ENCODE results near the gene ZNF473. TPM values are rescaled to one million over a fixed set of nuclear protein-coding genes. Genes with fewer than 3 reads are reported as not detected.

The ZNF473 gene
- total RNA-seq, 2 experiments from 2014 or later: 8.3 to 9.0 TPM

DNA sequence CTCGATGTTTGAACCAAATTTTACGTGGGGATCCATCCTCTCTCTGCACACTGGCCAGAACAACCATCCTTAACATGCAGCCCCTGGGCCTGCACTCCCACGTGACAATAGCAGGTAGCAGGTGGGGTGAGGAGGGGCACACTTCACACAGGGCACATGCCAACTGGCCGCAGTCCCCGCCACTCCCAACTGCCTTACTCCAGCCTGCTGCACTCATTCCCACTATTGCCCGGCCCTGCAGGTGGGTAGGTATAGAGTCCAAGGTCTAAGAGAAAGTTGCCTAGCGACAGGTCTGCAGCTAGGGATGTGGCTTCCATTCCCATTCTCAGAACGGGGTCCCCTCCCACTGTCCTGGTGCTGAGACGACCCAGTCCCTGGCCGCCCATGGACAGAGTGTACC lies 18.6 kb upstream of the ZNF473 start:
- H3K36me3 Mint-ChIP-seq (ENCODE audit: low read depth): peaks cover 60% of the 10 kb centered on the region
- no peak overlapping the region for H3K4me3 Mint-ChIP-seq
- ATAC-seq (no peak), DNase-seq (no peak)
- no peaks in the 10 kb centered on the region for H3K9me3 Mint-ChIP-seq (ENCODE audit: insufficient read depth)
- H3K27ac Mint-ChIP-seq: no peak overlapping the region
- ChIA-PET POLR2A (no interaction called here), CTCF (no interaction called here)
- no peaks in the 10 kb centered on the region for H3K27me3 Mint-ChIP-seq (ENCODE audit: low read depth)
- peaks cover 29% of the 10 kb centered on the region for H3K4me1 Mint-ChIP-seq (ENCODE audit: low read depth)

- no peaks in the 10 kb centered on the region for H3K27me3 Mint-ChIP-seq (ENCODE audit: low read depth)
- no peak for ATAC-seq
- H3K27ac Mint-ChIP-seq: no peak overlapping the region
- peaks cover 58% of the 10 kb centered on the region for H3K36me3 Mint-ChIP-seq (ENCODE audit: low read depth)
- ChIA-PET POLR2A (no interaction called here), CTCF (no interaction called here)
- no peak for DNase-seq
- H3K4me3 Mint-ChIP-seq: no peak overlapping the region
- H3K9me3 Mint-ChIP-seq (ENCODE audit: insufficient read depth): no peaks in the 10 kb centered on the region
- peaks cover 22% of the 10 kb centered on the region for H3K4me1 Mint-ChIP-seq (ENCODE audit: low read depth)
Observed at GRCh38 chr19:50007947-50008346, 17.9 kb upstream of the ZNF473 start.

DNA sequence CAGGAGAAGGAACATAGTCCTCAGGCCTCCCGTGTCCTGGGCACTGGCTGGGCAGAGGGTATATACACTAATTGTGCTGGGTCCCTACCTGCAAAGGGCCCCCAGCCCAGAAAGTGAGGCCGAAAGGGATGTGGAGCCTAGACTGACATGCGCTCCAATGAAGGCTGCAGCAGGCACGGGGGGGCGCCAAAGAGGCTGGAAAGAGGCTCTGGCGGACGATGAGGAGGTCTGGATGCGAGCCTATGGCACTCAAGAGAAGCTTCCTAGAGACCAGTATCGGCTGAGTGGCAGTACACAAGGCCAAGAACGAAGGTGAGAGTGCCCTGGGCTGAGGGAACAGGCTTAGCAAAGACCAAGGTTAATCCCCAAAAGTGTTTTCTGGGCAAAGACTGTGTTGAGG lies 17.3 kb upstream of the ZNF473 start:
- no peaks in the 10 kb centered on the region for H3K27me3 Mint-ChIP-seq (ENCODE audit: low read depth)
- peaks cover 58% of the 10 kb centered on the region for H3K36me3 Mint-ChIP-seq (ENCODE audit: low read depth)
- DNase-seq (peak; percentile 30), ATAC-seq (no peak)
- H3K4me1 Mint-ChIP-seq (ENCODE audit: low read depth): peaks cover 16% of the 10 kb centered on the region
- H3K4me3 Mint-ChIP-seq: no peak overlapping the region
- no peak overlapping the region for H3K27ac Mint-ChIP-seq
- POLR2A ChIA-PET: no interaction called here
- H3K9me3 Mint-ChIP-seq (ENCODE audit: insufficient read depth): no peaks in the 10 kb centered on the region
- CTCF ChIA-PET: no interaction called here

GRCh38 chr19:50016225-50016807 lies 9.5 kb upstream of the ZNF473 start:
- Mint-ChIP-seq H3K36me3 (ENCODE audit: low read depth) (peaks cover 52% of the 10 kb centered on the region), H3K4me1 (ENCODE audit: low read depth) (no peaks in the 10 kb centered on the region), H3K9me3 (ENCODE audit: insufficient read depth) (no peaks in the 10 kb centered on the region), H3K27me3 (ENCODE audit: low read depth) (no peaks in the 10 kb centered on the region), H3K4me3 (no peak overlapping the region), H3K27ac (no peak overlapping the region)
- no peak for DNase-seq
- ChIA-PET POLR2A (no interaction called here), CTCF (no interaction called here)
- ATAC-seq: no peak

GRCh38 chr19:50020481-50020880 lies 5.3 kb upstream of the ZNF473 start:
- Mint-ChIP-seq H3K4me1 (ENCODE audit: low read depth) (peaks cover 14% of the 10 kb centered on the region), H3K27ac (no peak overlapping the region), H3K4me3 (no peak overlapping the region), H3K36me3 (ENCODE audit: low read depth) (peaks cover 32% of the 10 kb centered on the region), H3K27me3 (ENCODE audit: low read depth) (no peaks in the 10 kb centered on the region), H3K9me3 (ENCODE audit: insufficient read depth) (no peaks in the 10 kb centered on the region)
- ChIA-PET CTCF (no interaction called here), POLR2A (no interaction called here)
- no peak for ATAC-seq
- DNase-seq: no peak

DNA sequence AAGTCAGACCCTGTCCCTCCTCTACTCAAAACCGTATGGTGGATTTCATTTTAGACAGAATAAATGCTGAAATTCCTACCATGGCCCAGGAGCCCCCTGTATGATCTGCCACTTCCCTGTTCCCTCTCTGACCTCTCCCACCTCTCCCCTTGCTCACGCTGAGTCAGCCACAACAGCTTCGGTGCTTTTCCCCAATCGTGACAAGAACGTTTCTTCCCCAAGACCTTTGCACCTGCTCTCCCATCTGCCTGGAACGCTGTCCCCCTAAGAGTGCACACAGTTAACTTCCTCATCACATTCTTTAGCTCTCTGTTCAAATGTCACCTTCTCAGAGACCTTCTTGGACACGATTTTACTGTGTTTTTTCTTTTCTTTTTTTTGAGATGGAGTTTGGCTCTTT lies 3.0 kb upstream of the ZNF473 start:
- Mint-ChIP-seq H3K9me3 (ENCODE audit: insufficient read depth) (peaks cover 13% of the 10 kb centered on the region), H3K4me3 (no peak overlapping the region), H3K27ac (no peak overlapping the region), H3K36me3 (ENCODE audit: low read depth) (peaks cover 33% of the 10 kb centered on the region), H3K4me1 (ENCODE audit: low read depth) (peaks cover 31% of the 10 kb centered on the region), H3K27me3 (ENCODE audit: low read depth) (no peaks in the 10 kb centered on the region)
- DNase-seq (no peak), ATAC-seq (no peak)
- CTCF ChIA-PET: interaction anchor here (0.7 kb wide), 1 partner anchor 21 kb away, joined by 3 read pairs; no protein-coding TSS in a partner anchor
- POLR2A ChIA-PET: no interaction called here

GRCh38 chr19:50024719-50025021 lies 1.1 kb upstream of the ZNF473 start:
- peaks cover 31% of the 10 kb centered on the region for H3K4me1 Mint-ChIP-seq (ENCODE audit: low read depth)
- H3K27me3 Mint-ChIP-seq (ENCODE audit: low read depth): no peaks in the 10 kb centered on the region
- POLR2A ChIA-PET: no interaction called here
- peaks cover 30% of the 10 kb centered on the region for H3K36me3 Mint-ChIP-seq (ENCODE audit: low read depth)
- peak overlapping the region; percentile 98 for H3K27ac Mint-ChIP-seq
- ATAC-seq (no peak), DNase-seq (no peak)
- peak overlapping the region; percentile 86 for H3K4me3 Mint-ChIP-seq
- peaks cover 13% of the 10 kb centered on the region for H3K9me3 Mint-ChIP-seq (ENCODE audit: insufficient read depth)
- CTCF ChIA-PET: no interaction called here

- ChIA-PET POLR2A (no interaction called here), CTCF (interaction anchor here (0.6 to 1.1 kb wide), 2 partner anchors 96 to 177 kb away, joined by 3 read pairs; partner anchors contain the start of genes ATF5 and NUP62)
- Mint-ChIP-seq H3K27me3 (ENCODE audit: low read depth) (no peaks in the 10 kb centered on the region), H3K9me3 (ENCODE audit: insufficient read depth) (peaks cover 13% of the 10 kb centered on the region), H3K27ac (peak within 1 kb of the TSS; percentile 98), H3K4me1 (ENCODE audit: low read depth) (peaks cover 31% of the 10 kb centered on the region), H3K4me3 (peak within 1 kb of the TSS; percentile 86), H3K36me3 (ENCODE audit: low read depth) (peaks cover 28% of the 10 kb centered on the region)
- DNase-seq (peak; percentile 99), ATAC-seq (peak; percentile 91)
Observed at GRCh38 chr19:50025022-50025793, 597 bp upstream of the ZNF473 start, which contains the start of gene VRK3. VRK3 (minus strand) TSS chr19:50025372; CDS start chr19:50016162, 9,210 bp downstream.

GRCh38 chr19:50026550-50026906 lies 723 bp downstream of the ZNF473 start:
- DNase-seq (no peak), ATAC-seq (no peak)
- Mint-ChIP-seq H3K4me3 (peak overlapping the region; percentile 86), H3K27ac (peak overlapping the region; percentile 77), H3K4me1 (ENCODE audit: low read depth) (peaks cover 31% of the 10 kb centered on the region), H3K9me3 (ENCODE audit: insufficient read depth) (peaks cover 13% of the 10 kb centered on the region), H3K36me3 (ENCODE audit: low read depth) (peaks cover 32% of the 10 kb centered on the region), H3K27me3 (ENCODE audit: low read depth) (no peaks in the 10 kb centered on the region)
- ChIA-PET CTCF (no interaction called here), POLR2A (no interaction called here)

GRCh38 chr19:50030225-50030624 lies 4.4 kb downstream of the ZNF473 start:
- no peak overlapping the region for H3K4me3 Mint-ChIP-seq
- peaks cover 17% of the 10 kb centered on the region for H3K4me1 Mint-ChIP-seq (ENCODE audit: low read depth)
- peaks cover 61% of the 10 kb centered on the region for H3K36me3 Mint-ChIP-seq (ENCODE audit: low read depth)
- H3K9me3 Mint-ChIP-seq (ENCODE audit: insufficient read depth): peaks cover 13% of the 10 kb centered on the region
- DNase-seq (no peak), ATAC-seq (no peak)
- H3K27ac Mint-ChIP-seq: no peak overlapping the region
- ChIA-PET CTCF (interaction anchor here (0.8 to 0.9 kb wide), 2 partner anchors 9 to 17 kb away, joined by 3 to 4 read pairs; no protein-coding TSS in a partner anchor), POLR2A (no interaction called here)
- no peaks in the 10 kb centered on the region for H3K27me3 Mint-ChIP-seq (ENCODE audit: low read depth)

DNA sequence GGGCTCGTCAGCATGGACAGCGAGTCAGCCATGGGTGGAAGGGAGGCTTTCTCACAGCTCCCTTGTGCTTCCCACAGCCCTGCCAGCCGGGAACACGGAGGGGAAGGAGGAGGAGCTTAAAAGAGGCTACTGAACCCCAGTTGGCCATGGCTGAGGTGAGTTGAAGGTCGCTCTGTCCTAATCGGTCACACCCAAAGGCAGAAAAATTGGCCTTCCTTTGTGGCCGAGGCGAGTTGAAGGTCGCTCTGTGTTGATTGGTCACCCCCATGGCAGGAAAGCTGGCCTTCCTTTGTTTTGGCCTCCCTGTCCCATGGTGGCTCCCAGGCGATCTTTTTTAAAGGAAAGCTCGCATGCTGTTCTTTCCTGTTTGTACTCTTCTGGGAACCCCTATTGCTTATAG lies 5.1 kb downstream of the ZNF473 start:
- POLR2A ChIA-PET: interaction anchor here (0.6 kb wide), 1 partner anchor 333 kb away, joined by 4 read pairs; no protein-coding TSS in a partner anchor
- Mint-ChIP-seq H3K36me3 (ENCODE audit: low read depth) (peaks cover 58% of the 10 kb centered on the region), H3K27ac (no peak overlapping the region), H3K27me3 (ENCODE audit: low read depth) (no peaks in the 10 kb centered on the region), H3K9me3 (ENCODE audit: insufficient read depth) (peaks cover 11% of the 10 kb centered on the region), H3K4me3 (no peak overlapping the region), H3K4me1 (ENCODE audit: low read depth) (peaks cover 14% of the 10 kb centered on the region)
- CTCF ChIA-PET: no interaction called here
- no peak for ATAC-seq
- DNase-seq: no peak

- H3K27me3 Mint-ChIP-seq (ENCODE audit: low read depth): no peaks in the 10 kb centered on the region
- H3K4me1 Mint-ChIP-seq (ENCODE audit: low read depth): peaks cover 3% of the 10 kb centered on the region
- POLR2A ChIA-PET: no interaction called here
- CTCF ChIA-PET: interaction anchor here (1.5 kb wide), 1 partner anchor 99 kb away, joined by 3 read pairs; no protein-coding TSS in a partner anchor
- no peak overlapping the region for H3K4me3 Mint-ChIP-seq
- ATAC-seq (no peak), DNase-seq (no peak)
- H3K27ac Mint-ChIP-seq: no peak overlapping the region
- H3K9me3 Mint-ChIP-seq (ENCODE audit: insufficient read depth): no peaks in the 10 kb centered on the region
- H3K36me3 Mint-ChIP-seq (ENCODE audit: low read depth): peaks cover 64% of the 10 kb centered on the region
Observed at GRCh38 chr19:50036908-50037307, 11.1 kb downstream of the ZNF473 start.
